CD14-positive monocyte (primary cell): ENCODE results near the gene ACAD10. TPM values are rescaled to one million over a fixed set of nuclear protein-coding genes. Genes with fewer than 3 reads are reported as not detected.

Experiments
- DNase-seq, 3 donors: peaks; one replicate each; pipeline ENCODE4 v3.0.0-alpha.2; 2011 to 2022
- H2AFZ ChIP-seq: 2 replicates; pipeline ENCODE4 v1.6.0; 2012; ENCODE audit warnings: mild to moderate bottlenecking, low read depth, low read length, inconsistent platforms; ENCODE audit not compliant: insufficient read depth, poor library complexity, severe bottlenecking
- H3K27ac ChIP-seq, 2 donors: 1 replicate in 1 of 2; 2 replicates in 1 of 2; pipeline ENCODE4 v1.5.1; 2012 to 2013; ENCODE audit warnings: low read length in 2 of 2, control low read depth in 1 of 2, inconsistent platforms in 1 of 2, low read depth in 1 of 2, mild to moderate bottlenecking in 1 of 2
- H3K27me3 ChIP-seq, 2 donors: one replicate each; pipeline versions ENCODE4 v1.6.0 to v1.6.1; 2011 to 2013; ENCODE audit warnings: low read length in 2 of 2; ENCODE audit not compliant: control insufficient read depth in 2 of 2, insufficient read depth in 2 of 2
- H3K36me3 ChIP-seq, 2 donors: replicated peaks in 1 of 2; 1 replicate in 1 of 2; 2 replicates in 1 of 2; pipeline versions ENCODE4 v1.5.1 to v1.6.1; 2012 to 2013; ENCODE audit warnings: low read length in 2 of 2, control low read depth in 1 of 2, inconsistent platforms in 1 of 2, mild to moderate bottlenecking in 1 of 2; ENCODE audit not compliant: insufficient read depth in 2 of 2, control insufficient read depth in 1 of 2
- H3K4me1 ChIP-seq, 2 donors: 1 replicate in 1 of 2; 2 replicates in 1 of 2; pipeline versions ENCODE4 v1.5.1 to v1.6.1; 2012 to 2013; ENCODE audit warnings: low read length in 2 of 2, control low read depth in 1 of 2, inconsistent platforms in 1 of 2, mild to moderate bottlenecking in 1 of 2, moderate library complexity in 1 of 2; ENCODE audit not compliant: insufficient read depth in 2 of 2, control insufficient read depth in 1 of 2
- H3K4me2 ChIP-seq: replicated peaks from 2 replicates; pipeline ENCODE3; 2012; ENCODE audit warnings: low read length, moderate library complexity, mild to moderate bottlenecking; ENCODE audit not compliant: poor library complexity, severe bottlenecking; ENCODE audit errors: extremely low read depth
- H3K4me3 ChIP-seq, 3 experiments: fragments of 200-600 bp in 1 of 3; sonication (generic) in 1 of 3; replicated peaks in 1 of 3; 1 replicate in 2 of 3; 2 replicates in 1 of 3; pipeline ENCODE4 v1.5.1; 2011 to 2013; ENCODE audit warnings: low read length in 3 of 3, mild to moderate bottlenecking in 3 of 3, control low read depth in 2 of 3, low read depth in 2 of 3, inconsistent platforms in 1 of 3, moderate library complexity in 1 of 3
- H3K79me2 ChIP-seq: 2 replicates; pipeline ENCODE4 v1.6.0; 2012; ENCODE audit warnings: mild to moderate bottlenecking, control low read depth, inconsistent platforms, low read length, moderate library complexity; ENCODE audit not compliant: insufficient read depth
- H3K9ac ChIP-seq: 2 replicates; pipeline ENCODE4 v1.6.0; 2017; ENCODE audit warnings: low read length, mild to moderate bottlenecking; ENCODE audit not compliant: insufficient read depth, poor library complexity, severe bottlenecking
- H3K9me3 ChIP-seq, 2 donors: replicated peaks in 1 of 2; 1 replicate in 1 of 2; 2 replicates in 1 of 2; pipeline versions ENCODE4 v1.5.1 to v1.6.1; 2012 to 2013; ENCODE audit warnings: low read length in 2 of 2, control low read depth in 1 of 2; ENCODE audit not compliant: control insufficient read depth in 1 of 2, insufficient read depth in 1 of 2
- H4K20me1 ChIP-seq: 2 replicates; pipeline ENCODE4 v1.6.0; 2012; ENCODE audit warnings: mild to moderate bottlenecking, low read length, control low read depth, moderate library complexity; ENCODE audit not compliant: insufficient read depth
- H3K27ac Mint-ChIP-seq, 7 donors: one replicate each; pipeline ENCODE4 v1.8.0; 2020; ENCODE audit warnings: mild to moderate bottlenecking in 7 of 7, mixed read lengths in 7 of 7, moderate library complexity in 6 of 7, inconsistent platforms in 2 of 7
- H3K27me3 Mint-ChIP-seq, 3 donors: one replicate each; pipeline ENCODE4 v1.8.0; 2021 to 2022; ENCODE audit warnings: low read depth in 3 of 3, mild to moderate bottlenecking in 3 of 3, mixed read lengths in 3 of 3, moderate library complexity in 3 of 3, inconsistent platforms in 1 of 3
- H3K36me3 Mint-ChIP-seq, 2 donors: one replicate each; pipeline ENCODE4 v1.8.0; 2020; ENCODE audit warnings: mixed read lengths in 2 of 2, inconsistent platforms in 1 of 2, mild to moderate bottlenecking in 1 of 2
- H3K4me1 Mint-ChIP-seq: one replicate; pipeline ENCODE4 v1.8.0; 2020; ENCODE audit warnings: mild to moderate bottlenecking, mixed read lengths
- H3K4me3 Mint-ChIP-seq, 2 donors: one replicate each; pipeline ENCODE4 v1.8.0; 2020; ENCODE audit warnings: mild to moderate bottlenecking in 2 of 2, mixed read lengths in 2 of 2, moderate library complexity in 1 of 2
- H3K9me3 Mint-ChIP-seq, 7 donors: one replicate each; pipeline ENCODE4 v1.8.0; 2020 to 2022; ENCODE audit warnings: mixed read lengths in 7 of 7, mild to moderate bottlenecking in 6 of 7, moderate library complexity in 6 of 7, inconsistent platforms in 2 of 7
- WGBS: methylation state at CpG from one replicate; pipeline ENCODE4 v1.1.5; 2013; ENCODE audit warnings: missing lambda C conversion rate; ENCODE audit not compliant: insufficient coverage; 5-methylcytosine and 5-hydroxymethylcytosine counted together
- intact Hi-C, 2 donors: fragments of 100-400 bp; cut with micrococcal nuclease; formaldehyde crosslinking; loops; one replicate each; pipeline versions ENCODE4 v1.15.0 to v1.15.1; 2023
- polyA plus RNA-seq, 3 donors: library from polyadenylated mRNA; depleted of rRNA in 1 of 3; unstranded in 2 of 3; stranded (reverse) in 1 of 3; fragments of 300-500 nt in 2 of 3; fragments of >200 nt in 1 of 3; fragmentation: Illumina TruSeq in 2 of 3; gene quantifications; 1 replicate in 2 of 3; 2 replicates in 1 of 3; pipeline ENCODE4 v1.2.3, GENCODE V29; 2012 to 2021
- TF ChIP-seq, protein P1 (sequence below): fragments of 200-600 bp; IDR thresholded peaks from one replicate; pipeline ENCODE4 v1.8.0; 2022; ENCODE audit warnings: antibody characterized with exemption, mild to moderate bottlenecking

The ACAD10 gene
- polyA plus RNA-seq, 3 donors: 9.4 to 34.3 (median 10.1) TPM

DNA sequence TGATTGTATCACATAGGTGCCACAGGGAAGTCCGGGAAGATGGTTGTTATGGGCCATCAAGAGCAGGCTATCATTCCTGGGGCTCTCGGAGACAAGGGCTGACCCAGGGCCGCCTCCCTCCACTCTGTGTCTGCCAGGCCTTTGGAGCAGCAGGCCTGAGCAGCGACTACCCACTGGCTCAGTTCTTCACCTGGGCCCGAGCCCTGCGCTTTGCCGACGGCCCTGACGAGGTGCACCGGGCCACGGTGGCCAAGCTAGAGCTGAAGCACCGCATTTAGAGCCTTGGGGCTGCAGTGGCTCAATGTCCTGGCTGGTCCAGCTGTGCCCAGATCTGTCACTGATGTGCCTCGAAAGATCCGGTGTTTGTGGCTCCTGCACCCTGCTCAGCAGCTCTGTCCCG is 70.3 kb downstream of the ACAD10 start:
- no peaks in the 10 kb centered on the region for H4K20me1 ChIP-seq
- Mint-ChIP-seq H3K36me3 (peaks cover 39 to 55% of the 10 kb centered on the region in 2 donors), H3K4me3 (no peak overlapping the region), H3K9me3 (no peaks in the 10 kb centered on the region), H3K4me1 (peaks cover 31% of the 10 kb centered on the region), H3K27ac (peak overlapping the region in 1 of 7 donors; percentile 50), H3K27me3 (peaks cover 0 to 3% (median 3%) of the 10 kb centered on the region in 3 donors)
- 98% methylated on average over 14 of the region's 15 CpGs for WGBS
- TF ChIP-seq, protein P1, sequence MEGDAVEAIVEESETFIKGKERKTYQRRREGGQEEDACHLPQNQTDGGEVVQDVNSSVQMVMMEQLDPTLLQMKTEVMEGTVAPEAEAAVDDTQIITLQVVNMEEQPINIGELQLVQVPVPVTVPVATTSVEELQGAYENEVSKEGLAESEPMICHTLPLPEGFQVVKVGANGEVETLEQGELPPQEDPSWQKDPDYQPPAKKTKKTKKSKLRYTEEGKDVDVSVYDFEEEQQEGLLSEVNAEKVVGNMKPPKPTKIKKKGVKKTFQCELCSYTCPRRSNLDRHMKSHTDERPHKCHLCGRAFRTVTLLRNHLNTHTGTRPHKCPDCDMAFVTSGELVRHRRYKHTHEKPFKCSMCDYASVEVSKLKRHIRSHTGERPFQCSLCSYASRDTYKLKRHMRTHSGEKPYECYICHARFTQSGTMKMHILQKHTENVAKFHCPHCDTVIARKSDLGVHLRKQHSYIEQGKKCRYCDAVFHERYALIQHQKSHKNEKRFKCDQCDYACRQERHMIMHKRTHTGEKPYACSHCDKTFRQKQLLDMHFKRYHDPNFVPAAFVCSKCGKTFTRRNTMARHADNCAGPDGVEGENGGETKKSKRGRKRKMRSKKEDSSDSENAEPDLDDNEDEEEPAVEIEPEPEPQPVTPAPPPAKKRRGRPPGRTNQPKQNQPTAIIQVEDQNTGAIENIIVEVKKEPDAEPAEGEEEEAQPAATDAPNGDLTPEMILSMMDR: no peak
- no peak overlapping the region for H3K4me3 ChIP-seq
- no peak for DNase-seq
- H3K27me3 ChIP-seq: no peaks in the 10 kb centered on the region
- H2AFZ ChIP-seq: no peak overlapping the region
- H3K9ac ChIP-seq: no peak overlapping the region
- no peak overlapping the region for H3K27ac ChIP-seq
- intact Hi-C loops: loop anchor here in 1 of 2 donors (10.0 kb wide), 1 partner anchor 59 kb away; no protein-coding TSS in a partner anchor
- no peaks in the 10 kb centered on the region for H3K9me3 ChIP-seq
- peaks cover 23 to 42% of the 10 kb centered on the region in 2 donors for H3K36me3 ChIP-seq
- peaks cover 16 to 17% of the 10 kb centered on the region in 2 donors for H3K4me1 ChIP-seq
- no peak overlapping the region for H3K4me2 ChIP-seq
- H3K79me2 ChIP-seq: no peaks in the 10 kb centered on the region

DNA sequence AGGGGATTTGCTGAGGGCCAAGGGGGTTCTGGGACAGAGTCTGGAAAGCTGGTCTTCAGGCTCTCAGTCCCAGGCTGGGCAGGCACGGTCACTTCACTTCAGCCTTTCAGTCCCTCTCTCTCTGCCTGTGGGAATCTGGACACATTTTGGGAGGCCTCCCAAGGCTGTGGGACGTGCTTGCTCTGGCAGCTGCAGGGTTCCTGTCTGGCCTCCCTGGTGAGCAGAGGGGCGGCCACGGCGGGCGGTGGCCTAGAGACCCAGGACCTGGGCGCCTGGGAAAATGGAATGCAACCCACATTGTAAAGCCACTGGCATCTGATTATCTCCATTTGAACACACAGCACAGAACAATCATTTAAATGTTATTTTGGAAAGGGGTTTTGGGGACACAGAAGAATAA is 70.8 kb downstream of the ACAD10 start:
- Histone ChIP-seq H3K9me3 (no peaks in the 10 kb centered on the region), H3K9ac (no peak overlapping the region), H3K79me2 (no peaks in the 10 kb centered on the region), H3K36me3 (peaks cover 23 to 39% of the 10 kb centered on the region in 2 donors), H3K4me1 (peaks cover 16 to 17% of the 10 kb centered on the region in 2 donors), H4K20me1 (no peaks in the 10 kb centered on the region), H3K27me3 (no peaks in the 10 kb centered on the region), H2AFZ (no peak overlapping the region), H3K27ac (no peak overlapping the region), H3K4me3 (no peak overlapping the region), H3K4me2 (no peak overlapping the region)
- TF ChIP-seq, protein P1: no peak
- Mint-ChIP-seq H3K27ac (peak overlapping the region in 1 of 7 donors; percentile 50), H3K36me3 (peaks cover 39 to 55% of the 10 kb centered on the region in 2 donors), H3K4me1 (peaks cover 34% of the 10 kb centered on the region), H3K27me3 (peaks cover 0 to 3% (median 3%) of the 10 kb centered on the region in 3 donors), H3K4me3 (no peak overlapping the region), H3K9me3 (no peaks in the 10 kb centered on the region)
- DNase-seq: no peak
- 85% methylated on average over 5 of the region's 7 CpGs for WGBS
- intact Hi-C loops: loop anchor here in 1 of 2 donors (10.0 kb wide), 1 partner anchor 58 kb away; no protein-coding TSS in a partner anchor
